HG03469 (cell line): Measurements from ENCODE around the gene NELFCD.

Source experiments
- ATAC-seq: cut with Tn5 transposase; IDR thresholded peaks from one replicate; pipeline ENCODE4 v1.9.1; 2021; ENCODE audit warnings: mild to moderate bottlenecking, moderate library complexity, moderate number of reproducible peaks; ENCODE audit not compliant: unreplicated experiment

The NELFCD gene

DNA sequence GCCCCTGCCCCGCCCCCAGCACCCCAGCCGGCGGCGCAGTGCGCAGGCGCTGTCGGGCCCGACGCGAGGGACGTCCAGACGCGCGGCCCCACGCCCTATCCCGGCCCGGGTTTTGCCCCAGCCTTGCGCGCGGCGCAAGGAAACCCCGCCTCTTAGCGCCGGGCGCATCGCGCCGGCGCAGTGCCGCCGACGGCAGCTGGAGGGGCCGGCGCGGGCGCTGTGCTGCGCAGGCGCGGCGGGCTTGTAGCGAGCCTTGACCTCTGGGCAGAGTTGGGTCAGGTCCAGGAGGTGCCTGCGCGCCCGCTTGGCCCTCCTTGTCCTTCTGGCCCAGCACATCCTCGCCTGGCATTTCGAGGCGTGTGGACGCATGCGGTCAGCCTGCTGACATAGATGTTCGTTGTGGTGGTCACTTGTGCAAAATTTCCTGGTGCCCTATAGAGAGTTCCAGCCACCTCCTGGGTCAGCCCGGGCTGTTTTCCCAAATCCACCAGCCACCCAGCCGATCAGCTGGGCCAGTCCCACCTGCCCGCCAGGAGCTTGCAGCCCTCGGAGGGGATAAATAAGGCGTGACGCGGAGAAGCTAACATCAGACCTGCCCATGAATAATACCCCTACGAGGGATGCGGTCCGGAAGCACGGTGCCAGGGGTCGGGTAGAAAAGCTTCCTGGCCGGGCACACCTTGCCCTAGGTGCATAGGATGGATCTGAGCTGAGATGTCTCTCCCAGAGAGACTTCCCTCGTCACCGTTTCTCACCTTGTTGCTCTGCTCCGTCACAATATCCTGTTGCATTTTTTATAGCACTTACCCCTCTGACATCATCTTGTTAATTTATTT lies 62.0 kb downstream of the NELFCD start:
- ATAC-seq = peak; percentile 89

DNA sequence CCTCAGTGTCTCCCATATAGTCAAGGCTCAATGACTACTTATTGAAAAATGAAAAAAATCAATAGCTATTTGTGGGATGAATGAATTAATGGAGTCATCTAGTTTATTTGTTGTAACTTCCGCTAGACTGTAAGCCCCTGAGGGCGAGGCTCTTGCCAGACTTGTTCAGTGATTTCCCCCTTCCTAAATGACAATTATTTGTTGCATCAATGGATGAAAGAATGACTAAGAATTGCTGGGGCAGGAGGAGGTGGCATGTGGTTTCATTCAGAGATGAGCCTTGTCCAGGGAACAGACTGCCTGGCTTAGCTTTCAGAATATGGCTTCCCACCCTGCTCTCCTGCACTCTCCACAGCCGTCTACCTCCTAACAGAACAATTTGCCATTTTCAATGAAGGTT lies 62.6 kb downstream of the NELFCD start:
- ATAC-seq = no peak

DNA sequence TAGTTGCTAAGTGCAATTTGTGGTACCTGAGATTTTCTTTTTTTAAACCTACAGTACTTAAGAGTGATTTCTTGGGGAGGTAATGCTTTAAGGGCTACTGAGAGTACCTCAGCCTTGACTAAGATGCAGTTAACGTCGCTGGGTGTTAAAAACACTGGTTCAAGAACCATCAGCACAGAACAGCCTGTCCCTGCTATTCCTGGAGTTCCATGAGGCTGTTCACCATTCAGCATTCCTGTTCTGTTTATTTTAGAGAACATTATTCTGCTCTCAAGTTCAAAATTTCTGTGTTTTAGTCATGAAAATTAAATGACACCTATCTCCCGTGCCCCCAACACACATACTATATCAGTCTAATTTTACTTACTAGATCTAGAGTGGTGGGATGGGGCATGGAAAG lies 63.2 kb downstream of the NELFCD start:
- no peak for ATAC-seq
